Smooth muscle cell of the brain vasculature (primary cell): ENCODE data around the gene NPAS2.

Source experiments
- DNase-seq: peaks from one replicate; pipeline ENCODE4 v3.0.0-alpha.2; 2012; ENCODE audit warnings: low read depth, low spot score

Gene NPAS2

DNA sequence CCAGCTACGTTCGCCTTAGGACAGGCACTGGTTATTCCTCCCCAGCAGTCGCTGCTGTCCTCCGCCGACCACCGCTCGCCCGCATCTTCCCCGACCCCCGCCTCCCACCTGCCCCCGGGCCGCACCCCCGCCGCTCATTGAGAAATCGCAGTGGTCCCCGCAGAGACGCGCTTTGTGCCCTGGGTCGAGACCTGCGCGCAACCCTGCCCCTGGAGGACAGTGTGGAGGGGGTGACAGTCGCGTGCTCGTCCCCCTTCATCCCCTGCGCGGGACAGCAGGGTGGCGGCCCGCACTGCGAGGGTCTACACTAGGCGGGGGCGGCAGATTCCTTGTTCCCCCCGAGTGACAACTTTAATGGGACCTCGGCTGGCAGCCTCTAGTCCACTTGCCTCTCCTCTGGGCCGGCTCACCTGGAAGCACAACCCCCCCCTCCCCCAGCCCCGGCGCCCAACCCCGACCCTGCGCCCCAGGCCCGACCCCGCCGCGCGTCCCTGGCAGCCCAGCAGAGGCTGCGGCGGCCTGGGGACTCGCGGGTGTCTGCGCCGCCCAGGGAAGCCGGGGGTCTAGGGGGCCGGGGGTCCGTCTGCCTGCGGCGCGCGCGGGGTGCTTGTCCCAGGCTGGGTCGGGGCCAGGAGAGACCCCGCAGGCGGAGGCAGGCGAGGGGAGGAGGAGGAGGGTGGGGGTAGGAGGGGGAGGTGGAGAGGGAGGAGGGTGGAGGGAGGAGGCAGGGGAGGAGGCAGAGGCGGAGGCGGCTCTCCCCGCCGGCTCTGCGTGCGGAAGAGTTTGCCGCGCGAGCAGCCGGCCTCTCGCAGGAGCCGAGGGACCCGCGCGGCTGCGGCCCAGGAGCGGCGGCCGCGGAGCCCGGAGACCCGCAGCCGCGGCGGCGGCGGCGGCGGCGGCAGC, at the start of gene NPAS2:
Gene NPAS2 (plus strand): TSS at position 770 of the 903 bp plus-strand sequence. CDS start 84,616 bp downstream, outside the sequence.
- DNase-seq = no peak

DNA sequence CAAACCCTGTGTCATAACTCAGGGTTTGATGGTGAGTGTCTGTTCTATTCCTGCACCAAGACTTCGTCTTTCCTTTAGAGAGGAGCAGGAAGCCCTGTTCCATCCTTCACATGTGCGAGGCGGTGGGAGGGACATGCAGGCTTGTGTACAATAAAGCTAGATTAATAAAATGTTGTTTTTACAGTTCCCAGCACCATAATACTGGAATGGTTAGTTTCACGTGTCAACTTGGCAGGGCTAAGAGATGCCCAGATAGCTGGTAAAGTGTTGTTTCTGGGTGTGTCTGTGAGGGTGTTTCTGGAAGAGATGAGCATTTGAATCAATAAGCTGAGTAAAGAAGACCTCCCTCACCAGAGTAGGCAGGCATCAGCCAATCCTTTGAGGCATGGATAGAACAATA, 48.8 kb upstream of the NPAS2 start:
- no peak for DNase-seq

GRCh38 chr2:100773538-100773937, 46.4 kb upstream of the NPAS2 start:
- no peak for DNase-seq

GRCh38 chr2:100776445-100776844, 43.5 kb upstream of the NPAS2 start:
- no peak for DNase-seq

DNA sequence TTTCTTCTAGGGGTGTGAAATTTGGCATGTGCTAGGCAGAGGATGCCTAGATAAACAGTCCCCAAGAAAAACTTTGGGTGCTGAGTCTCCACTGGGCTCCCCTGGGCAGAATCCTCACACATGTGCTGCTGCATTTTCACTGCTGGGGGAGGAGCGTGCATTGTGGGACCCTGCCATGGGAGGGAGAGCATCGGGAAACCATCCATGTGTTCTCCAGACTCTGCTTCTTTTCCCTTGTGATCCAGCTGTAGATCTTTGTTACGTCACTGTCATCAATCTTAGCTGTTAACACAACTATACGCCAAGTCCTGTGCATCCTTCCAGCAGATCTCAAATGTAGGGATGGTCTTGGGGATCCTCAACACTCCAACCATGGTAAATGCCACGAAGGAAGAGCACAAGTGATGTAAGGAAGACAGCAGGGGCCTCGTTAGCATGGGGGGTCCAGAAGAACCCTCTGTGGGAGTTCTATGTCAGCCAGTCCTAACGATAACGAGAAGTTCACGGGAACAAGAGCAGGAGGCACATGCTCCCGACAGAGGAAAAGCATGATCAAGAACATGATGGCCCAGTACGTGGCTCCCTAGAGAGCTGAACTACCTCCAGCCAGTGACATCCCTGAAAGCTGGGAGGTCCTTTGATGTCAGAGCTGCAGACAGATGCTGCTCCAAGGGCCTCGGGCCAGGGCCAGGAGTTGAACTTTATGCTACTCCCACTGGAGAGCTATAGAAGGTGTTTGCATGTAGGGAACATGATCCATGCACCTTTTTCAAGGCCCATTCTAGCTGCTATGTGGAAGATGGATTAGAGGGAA, 41.1 kb upstream of the NPAS2 start:
- DNase-seq = no peak

GRCh38 chr2:100779908-100780202, 40.1 kb upstream of the NPAS2 start:
- no peak for DNase-seq

- DNase-seq = no peak
These were observed 39.5 kb upstream of the NPAS2 start for GRCh38 chr2:100780203-100781008.

DNA sequence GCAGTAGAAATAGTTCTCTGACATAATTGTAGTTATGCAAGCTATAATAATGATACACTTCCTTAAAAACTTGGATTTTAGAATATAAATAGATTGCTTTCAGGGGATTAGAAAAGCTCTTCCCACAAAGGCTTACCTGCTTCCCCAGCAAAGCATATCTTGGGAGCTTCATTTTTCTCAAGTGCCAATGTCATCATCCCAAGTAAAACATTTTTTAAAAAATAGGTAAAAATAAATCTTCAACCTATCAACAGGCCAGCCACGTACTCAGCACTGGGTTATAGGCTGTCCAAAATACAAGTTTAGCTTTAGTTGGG, 39.0 kb upstream of the NPAS2 start:
- no peak for DNase-seq

DNA sequence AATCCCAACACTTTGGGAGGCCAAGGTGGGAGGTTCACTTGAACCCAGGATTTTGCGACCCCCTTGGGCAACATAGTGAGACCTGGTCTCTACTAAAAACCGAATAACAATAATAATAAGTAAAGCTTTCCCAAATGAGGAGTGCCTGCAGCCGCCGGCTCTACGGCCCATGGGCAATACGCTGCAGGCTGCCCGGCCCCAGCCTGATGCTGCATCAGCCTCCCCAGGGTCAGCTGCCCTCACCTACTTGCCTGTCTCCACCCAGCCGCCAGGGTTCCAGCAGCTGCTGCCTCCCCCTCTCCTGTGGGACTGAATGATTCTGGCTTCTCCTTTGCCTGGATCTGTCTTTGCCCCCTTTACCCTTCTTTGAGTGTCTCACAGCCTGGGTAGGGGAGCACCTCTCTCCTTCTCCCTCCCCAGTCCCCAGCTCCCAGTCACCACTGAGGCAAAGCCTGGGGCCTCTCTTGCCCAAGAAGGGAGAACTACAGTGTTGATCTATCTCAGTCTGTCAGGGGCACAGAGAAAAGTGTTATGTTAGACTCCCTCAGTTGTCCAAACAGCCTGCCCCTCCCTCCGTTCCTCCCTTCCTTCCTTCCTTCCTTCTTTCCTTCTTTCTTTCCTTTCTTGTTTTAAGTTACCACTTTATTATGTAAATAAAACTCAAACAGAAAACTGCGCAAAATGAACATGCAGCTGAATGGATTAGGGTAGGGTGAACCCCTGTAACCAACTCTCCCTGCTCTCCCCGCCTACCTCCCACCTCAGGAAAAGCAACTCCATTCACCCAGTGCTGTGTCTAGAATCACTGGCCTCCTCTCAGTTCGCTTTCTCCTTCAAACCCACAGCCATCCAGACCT, 38.2 kb upstream of the NPAS2 start:
- DNase-seq = no peak

GRCh38 chr2:100782380-100782878, 37.5 kb upstream of the NPAS2 start:
- no peak for DNase-seq

DNA sequence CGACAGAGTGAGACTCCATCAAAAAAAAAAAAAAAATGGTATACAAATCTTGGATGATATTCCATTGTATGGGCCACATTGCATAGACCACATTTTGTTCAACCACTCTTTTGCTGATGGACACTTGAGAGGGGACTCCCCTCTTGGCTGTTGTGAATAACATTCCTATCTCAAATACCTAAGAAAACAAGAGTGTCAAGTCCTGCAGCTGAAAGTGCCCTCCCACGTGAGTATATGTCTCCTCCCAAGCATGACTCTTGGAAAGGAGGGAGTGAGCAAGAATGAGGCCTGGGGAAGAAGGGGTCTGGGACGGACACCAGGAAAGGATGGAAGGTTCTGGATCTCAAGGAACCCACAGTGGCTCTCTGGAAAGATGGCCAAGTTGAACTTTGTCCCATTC, 36.0 kb upstream of the NPAS2 start:
- DNase-seq = no peak

DNA sequence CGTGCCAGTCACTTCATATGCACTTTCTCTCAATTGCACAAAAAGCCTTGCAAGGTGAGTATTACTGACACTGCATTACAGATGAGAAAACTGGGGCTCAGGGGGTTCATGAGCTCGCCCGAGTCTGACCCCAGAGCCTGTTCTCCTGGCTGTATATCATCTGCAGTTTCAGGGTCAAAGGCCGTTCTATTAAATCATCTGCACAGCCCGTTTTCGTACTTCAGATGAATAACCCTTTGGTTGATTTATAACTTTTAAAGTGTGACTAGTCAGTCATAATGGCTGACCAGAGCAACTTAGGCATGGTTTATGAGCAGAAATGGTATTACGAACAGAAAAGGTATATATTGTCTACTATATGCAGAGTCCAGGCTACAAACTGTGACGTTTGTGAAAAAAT, 35.3 kb upstream of the NPAS2 start:
- DNase-seq = no peak

GRCh38 chr2:100785626-100786296, 34.2 kb upstream of the NPAS2 start:
- DNase-seq = no peak

GRCh38 chr2:100786297-100786658, 33.7 kb upstream of the NPAS2 start:
- DNase-seq = peak; percentile 24

DNA sequence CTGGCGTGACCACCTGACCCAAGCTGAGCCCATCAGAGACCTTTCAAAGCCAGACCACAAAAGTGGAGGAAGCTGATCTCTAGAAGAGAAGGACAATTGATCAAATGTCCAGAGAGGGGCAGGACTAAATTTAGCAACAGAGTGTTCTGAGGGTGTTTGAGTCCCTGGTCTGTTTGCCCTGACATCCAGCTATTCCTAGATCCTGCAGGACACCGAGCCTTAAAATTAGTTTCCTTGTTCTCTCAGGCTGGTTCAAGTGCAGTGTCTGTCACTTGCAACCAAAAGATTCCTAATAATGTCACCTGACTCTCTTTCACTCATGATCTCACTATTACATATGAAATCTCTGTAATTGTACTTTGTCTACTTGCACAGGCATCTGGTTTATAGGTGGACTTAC, 33.0 kb upstream of the NPAS2 start:
- DNase-seq = no peak

DNA sequence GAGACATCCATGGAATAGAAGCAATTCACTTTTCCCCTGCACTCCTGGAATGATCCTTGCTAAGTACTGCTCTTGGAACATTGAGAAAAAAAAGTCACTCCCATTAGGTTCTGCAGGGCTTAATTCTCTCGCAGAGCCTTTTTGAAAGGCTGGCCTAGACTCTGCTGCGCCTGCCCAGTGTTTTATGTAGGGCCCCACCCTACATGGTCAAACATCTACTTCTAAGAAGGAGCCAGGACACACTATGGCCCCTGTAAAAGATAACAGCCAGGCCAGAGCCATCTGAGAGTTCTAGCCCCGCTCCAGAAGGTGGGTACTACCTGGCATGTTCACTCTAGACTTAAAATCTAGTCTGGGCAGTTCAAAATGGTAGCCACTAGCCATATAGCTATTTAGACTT, 30.6 kb upstream of the NPAS2 start:
- no peak for DNase-seq

GRCh38 chr2:100791294-100791935, 28.5 kb upstream of the NPAS2 start:
- no peak for DNase-seq

- no peak for DNase-seq
These were observed 28.0 kb upstream of the NPAS2 start for GRCh38 chr2:100791936-100792308.

DNA sequence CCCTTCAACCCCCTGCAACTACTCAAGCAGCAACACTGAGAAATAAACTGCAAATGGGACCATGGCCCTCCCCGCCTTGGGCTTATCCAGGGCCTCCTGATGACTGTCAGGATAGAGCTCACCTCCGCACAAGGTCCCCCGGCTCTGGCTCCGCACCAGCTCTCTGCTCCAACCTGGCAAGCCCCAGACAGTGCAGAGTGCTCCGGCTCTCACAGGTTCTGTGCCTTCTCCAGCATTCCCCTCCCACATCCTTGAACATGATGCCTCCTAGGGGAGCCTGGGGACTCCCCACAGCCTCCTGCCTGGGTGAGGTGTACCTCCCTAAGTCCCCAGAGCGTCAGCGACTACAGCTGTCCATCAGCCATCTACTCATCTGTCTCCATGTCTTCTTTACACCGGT, 26.7 kb upstream of the NPAS2 start:
- no peak for DNase-seq

- DNase-seq = no peak
These were observed 26.0 kb upstream of the NPAS2 start for GRCh38 chr2:100793982-100794381.
